Measurements from ENCODE around the gene KIF16B.

DNA sequence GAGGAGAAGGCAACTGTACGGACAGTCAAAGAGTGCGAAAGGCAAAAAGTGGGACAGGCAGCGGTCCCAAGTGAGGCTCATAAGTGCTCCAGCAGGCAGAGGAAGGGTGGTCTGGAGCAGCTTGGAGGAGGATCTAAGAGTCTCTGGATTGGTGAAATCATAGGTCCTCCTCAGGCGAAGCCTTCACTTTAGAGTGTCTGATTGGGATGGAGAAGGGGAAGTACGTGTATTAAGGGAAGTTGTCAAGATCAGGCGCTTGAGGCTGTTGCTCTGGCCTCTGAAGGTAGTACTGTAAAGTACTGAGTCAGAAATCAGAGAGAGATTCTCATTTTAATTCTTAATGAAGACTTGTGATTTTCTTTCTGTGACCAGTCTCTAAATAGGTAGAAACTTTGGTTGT lies 185.6 kb downstream of the KIF16B start:
- TF ChIP-seq, protein P1, sequence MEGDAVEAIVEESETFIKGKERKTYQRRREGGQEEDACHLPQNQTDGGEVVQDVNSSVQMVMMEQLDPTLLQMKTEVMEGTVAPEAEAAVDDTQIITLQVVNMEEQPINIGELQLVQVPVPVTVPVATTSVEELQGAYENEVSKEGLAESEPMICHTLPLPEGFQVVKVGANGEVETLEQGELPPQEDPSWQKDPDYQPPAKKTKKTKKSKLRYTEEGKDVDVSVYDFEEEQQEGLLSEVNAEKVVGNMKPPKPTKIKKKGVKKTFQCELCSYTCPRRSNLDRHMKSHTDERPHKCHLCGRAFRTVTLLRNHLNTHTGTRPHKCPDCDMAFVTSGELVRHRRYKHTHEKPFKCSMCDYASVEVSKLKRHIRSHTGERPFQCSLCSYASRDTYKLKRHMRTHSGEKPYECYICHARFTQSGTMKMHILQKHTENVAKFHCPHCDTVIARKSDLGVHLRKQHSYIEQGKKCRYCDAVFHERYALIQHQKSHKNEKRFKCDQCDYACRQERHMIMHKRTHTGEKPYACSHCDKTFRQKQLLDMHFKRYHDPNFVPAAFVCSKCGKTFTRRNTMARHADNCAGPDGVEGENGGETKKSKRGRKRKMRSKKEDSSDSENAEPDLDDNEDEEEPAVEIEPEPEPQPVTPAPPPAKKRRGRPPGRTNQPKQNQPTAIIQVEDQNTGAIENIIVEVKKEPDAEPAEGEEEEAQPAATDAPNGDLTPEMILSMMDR (IDR thresholded peaks at IDR 0.05): no peak
- TF ChIP-seq POLR2A (IDR thresholded peaks at IDR 0.05): no peak
